ENCODE measurements around the gene QPRT. TPM values are rescaled to one million over a fixed set of nuclear protein-coding genes. Genes with fewer than 3 reads are reported as not detected.

QPRT gene
- total and polyA plus RNA-seq, 2 of the 13 experiments (the other 11 are each of a cell fraction or from before 2014, with no cell fraction given), result 130 to 218 TPM

DNA sequence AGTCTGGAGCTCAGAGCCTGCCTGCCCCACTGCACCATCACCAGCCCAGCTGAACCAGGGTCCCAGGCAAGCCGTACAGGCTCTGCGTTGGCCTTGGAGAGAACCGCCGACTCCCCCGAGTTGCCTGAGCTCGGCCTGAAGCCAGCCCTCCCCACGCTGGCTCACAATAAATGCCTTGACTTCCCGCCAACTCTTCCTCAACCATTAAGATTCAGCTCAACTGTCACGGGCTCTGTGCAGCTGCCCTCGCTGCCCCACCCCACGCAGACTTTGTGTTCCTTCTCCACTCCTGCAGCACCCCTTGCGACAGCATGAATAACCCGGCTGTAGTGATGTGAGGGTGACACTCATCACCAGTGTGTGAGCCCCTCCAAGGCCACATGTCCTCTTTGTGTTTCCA, 4.8 kb upstream of the QPRT start (continued):
- TF ChIP-seq, protein P1, sequence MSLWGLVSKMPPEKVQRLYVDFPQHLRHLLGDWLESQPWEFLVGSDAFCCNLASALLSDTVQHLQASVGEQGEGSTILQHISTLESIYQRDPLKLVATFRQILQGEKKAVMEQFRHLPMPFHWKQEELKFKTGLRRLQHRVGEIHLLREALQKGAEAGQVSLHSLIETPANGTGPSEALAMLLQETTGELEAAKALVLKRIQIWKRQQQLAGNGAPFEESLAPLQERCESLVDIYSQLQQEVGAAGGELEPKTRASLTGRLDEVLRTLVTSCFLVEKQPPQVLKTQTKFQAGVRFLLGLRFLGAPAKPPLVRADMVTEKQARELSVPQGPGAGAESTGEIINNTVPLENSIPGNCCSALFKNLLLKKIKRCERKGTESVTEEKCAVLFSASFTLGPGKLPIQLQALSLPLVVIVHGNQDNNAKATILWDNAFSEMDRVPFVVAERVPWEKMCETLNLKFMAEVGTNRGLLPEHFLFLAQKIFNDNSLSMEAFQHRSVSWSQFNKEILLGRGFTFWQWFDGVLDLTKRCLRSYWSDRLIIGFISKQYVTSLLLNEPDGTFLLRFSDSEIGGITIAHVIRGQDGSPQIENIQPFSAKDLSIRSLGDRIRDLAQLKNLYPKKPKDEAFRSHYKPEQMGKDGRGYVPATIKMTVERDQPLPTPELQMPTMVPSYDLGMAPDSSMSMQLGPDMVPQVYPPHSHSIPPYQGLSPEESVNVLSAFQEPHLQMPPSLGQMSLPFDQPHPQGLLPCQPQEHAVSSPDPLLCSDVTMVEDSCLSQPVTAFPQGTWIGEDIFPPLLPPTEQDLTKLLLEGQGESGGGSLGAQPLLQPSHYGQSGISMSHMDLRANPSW (CRISPR knock-in tag; IDR thresholded peaks at IDR 0.05; ENCODE audit: borderline replicate concordance), result no peak
- TF ChIP-seq, protein P2, sequence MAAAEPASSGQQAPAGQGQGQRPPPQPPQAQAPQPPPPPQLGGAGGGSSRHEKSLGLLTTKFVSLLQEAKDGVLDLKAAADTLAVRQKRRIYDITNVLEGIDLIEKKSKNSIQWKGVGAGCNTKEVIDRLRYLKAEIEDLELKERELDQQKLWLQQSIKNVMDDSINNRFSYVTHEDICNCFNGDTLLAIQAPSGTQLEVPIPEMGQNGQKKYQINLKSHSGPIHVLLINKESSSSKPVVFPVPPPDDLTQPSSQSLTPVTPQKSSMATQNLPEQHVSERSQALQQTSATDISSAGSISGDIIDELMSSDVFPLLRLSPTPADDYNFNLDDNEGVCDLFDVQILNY (CRISPR knock-in tag; conservative IDR thresholded peaks at IDR 0.05), result no peak
- peak; percentile 34; the same call in 1 of the 2 replicates for TF ChIP-seq SP2 (CRISPR knock-in tag; IDR thresholded peaks at IDR 0.05)
- no peak for TF ChIP-seq EED (CRISPR knock-in tag; IDR thresholded peaks at IDR 0.05)
- no peak for TF ChIP-seq BORCS8-MEF2B (CRISPR knock-in tag; IDR thresholded peaks at IDR 0.05)
- TF ChIP-seq, protein P3, sequence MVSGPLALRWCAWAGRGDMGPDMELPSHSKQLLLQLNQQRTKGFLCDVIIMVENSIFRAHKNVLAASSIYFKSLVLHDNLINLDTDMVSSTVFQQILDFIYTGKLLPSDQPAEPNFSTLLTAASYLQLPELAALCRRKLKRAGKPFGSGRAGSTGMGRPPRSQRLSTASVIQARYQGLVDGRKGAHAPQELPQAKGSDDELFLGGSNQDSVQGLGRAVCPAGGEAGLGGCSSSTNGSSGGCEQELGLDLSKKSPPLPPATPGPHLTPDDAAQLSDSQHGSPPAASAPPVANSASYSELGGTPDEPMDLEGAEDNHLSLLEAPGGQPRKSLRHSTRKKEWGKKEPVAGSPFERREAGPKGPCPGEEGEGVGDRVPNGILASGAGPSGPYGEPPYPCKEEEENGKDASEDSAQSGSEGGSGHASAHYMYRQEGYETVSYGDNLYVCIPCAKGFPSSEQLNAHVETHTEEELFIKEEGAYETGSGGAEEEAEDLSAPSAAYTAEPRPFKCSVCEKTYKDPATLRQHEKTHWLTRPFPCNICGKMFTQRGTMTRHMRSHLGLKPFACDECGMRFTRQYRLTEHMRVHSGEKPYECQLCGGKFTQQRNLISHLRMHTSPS (CRISPR knock-in tag; IDR thresholded peaks at IDR 0.05; ENCODE audit: low read depth), result no peak
- peak; percentile 49 for TF ChIP-seq XRCC5 (optimal IDR thresholded peaks at IDR 0.05; ENCODE audit: low read length)
- TF ChIP-seq ZNF501 (CRISPR knock-in tag; IDR thresholded peaks at IDR 0.05), result 0 out of 2 replicates have a peak, but pooled peaks have one; percentile 31
- TF ChIP-seq DMAP1 (CRISPR knock-in tag; IDR thresholded peaks at IDR 0.05), result no peak
